Endothelial cell of umbilical vein (primary cell): ENCODE results near the gene SGO1. TPM values are rescaled to one million over a fixed set of nuclear protein-coding genes. Genes with fewer than 3 reads are reported as not detected.

Experiments
- BruUV-seq: library from RNA; stranded (reverse); fragments of 400-500 nt; replicated peaks from 2 replicates; lab custom pipeline; 2021; lab: Mats Ljungman, UMichigan
- CTCF ChIA-PET: fragments of 300-600, 350-600 bp; sonication (Branson Sonifier 250); formaldehyde crosslinking; loops from one replicate; lab custom pipeline; 2021; ENCODE audit warnings: antibody characterized with exemption, inconsistent platforms; lab: Charles Lee
- POLR2A ChIA-PET: fragments of 300-600, 350-600 bp; sonication (Branson Sonifier 250); formaldehyde crosslinking; loops from one replicate; lab custom pipeline; 2021; ENCODE audit warnings: antibody characterized with exemption, inconsistent platforms; lab: Charles Lee
- DNase-seq: peaks from one replicate; pipeline ENCODE4 v3.0.0-alpha.2; 2011; ENCODE audit warnings: low read depth, low spot score
- FAIRE-seq: peaks from 2 replicates; lab custom pipeline; 2011; peaks lifted over from hg19 to GRCh38; lab: Jason Lieb, UNC
- H2AFZ ChIP-seq: 2 replicates; pipeline ENCODE4 v1.6.0; 2012; ENCODE audit warnings: low read depth, low read length, control low read depth, inconsistent platforms
- H3K27ac ChIP-seq: 2 replicates; pipeline ENCODE4 v1.5.1; 2011; ENCODE audit warnings: low read depth, mild to moderate bottlenecking, control low read depth, low read length, moderate library complexity; ENCODE audit not compliant: insufficient read depth
- H3K27me3 ChIP-seq, 2 experiments: 2 replicates each; pipeline versions ENCODE4 v1.6.0 to v1.6.1; 2011; ENCODE audit warnings: low read length in 2 of 2, mixed read lengths in 1 of 2; ENCODE audit not compliant: control insufficient read depth in 2 of 2, insufficient read depth in 2 of 2
- H3K36me3 ChIP-seq, 2 experiments: 2 replicates in 1 of 2; 3 replicates in 1 of 2; pipeline ENCODE4 v1.5.1; 2011; ENCODE audit warnings: low read length in 2 of 2, mild to moderate bottlenecking in 1 of 2, moderate library complexity in 1 of 2; ENCODE audit not compliant: control insufficient read depth in 2 of 2, insufficient read depth in 2 of 2; ENCODE audit errors: extremely low read depth in 1 of 2
- H3K4me1 ChIP-seq: 3 replicates; pipeline ENCODE4 v1.5.1; 2011; ENCODE audit warnings: mild to moderate bottlenecking, low read length; ENCODE audit not compliant: control insufficient read depth, insufficient read depth; ENCODE audit errors: extremely low read depth
- H3K4me2 ChIP-seq: 2 replicates; pipeline ENCODE4 v1.6.1; 2011; ENCODE audit warnings: low read length, control low read depth, mixed read lengths; ENCODE audit not compliant: insufficient read depth
- H3K4me3 ChIP-seq, 3 experiments: fragments of 200-600 bp in 1 of 3; sonication (generic), shearing (Covaris generic) in 1 of 3; replicated peaks in 1 of 3; 2 replicates each; pipeline ENCODE4 v1.5.1; 2011 to 2016; ENCODE audit warnings: control low read depth in 3 of 3, low read length in 3 of 3, mild to moderate bottlenecking in 2 of 3, inconsistent platforms in 1 of 3, low read depth in 1 of 3, moderate library complexity in 1 of 3; ENCODE audit not compliant: insufficient read depth in 1 of 3
- H3K79me2 ChIP-seq: 2 replicates; pipeline ENCODE4 v1.6.0; 2012; ENCODE audit warnings: low read length, inconsistent platforms; ENCODE audit not compliant: control insufficient read depth, insufficient read depth
- H3K9ac ChIP-seq: replicated peaks from 2 replicates; pipeline ENCODE3; 2011; ENCODE audit warnings: low read length, control low read depth; ENCODE audit not compliant: insufficient read depth; ENCODE audit errors: extremely low read depth
- H3K9me1 ChIP-seq: replicated peaks from 3 replicates; pipeline ENCODE4 v1.6.0; 2011; ENCODE audit warnings: mild to moderate bottlenecking, low read length; ENCODE audit not compliant: control insufficient read depth, insufficient read depth; ENCODE audit errors: extremely low read depth
- H3K9me3 ChIP-seq: replicated peaks from 2 replicates; pipeline ENCODE4 v1.5.1; 2012; ENCODE audit warnings: low read length, inconsistent platforms; ENCODE audit not compliant: control insufficient read depth, insufficient read depth
- H4K20me1 ChIP-seq: replicated peaks from 2 replicates; pipeline ENCODE3; 2011; ENCODE audit warnings: mild to moderate bottlenecking, low read length; ENCODE audit not compliant: control insufficient read depth, insufficient read depth; ENCODE audit errors: extremely low read depth
- CTCF ChIP-seq, 2 donors: IDR thresholded peaks; 1 replicate in 1 of 2; 2 replicates in 1 of 2; pipeline ENCODE4 v1.5.1; 2011; ENCODE audit warnings: low read length in 2 of 2, mild to moderate bottlenecking in 2 of 2, moderate library complexity in 2 of 2, control low read depth in 1 of 2, inconsistent platforms in 1 of 2, low read depth in 1 of 2; ENCODE audit not compliant: insufficient read depth in 1 of 2; ENCODE audit errors: extremely low read depth in 1 of 2
- EZH2 ChIP-seq: IDR thresholded peaks from 2 replicates; pipeline ENCODE4 v1.6.1; 2012; ENCODE audit warnings: borderline replicate concordance, low read depth, mild to moderate bottlenecking, moderate library complexity, low read length, inconsistent platforms; ENCODE audit not compliant: severe bottlenecking
- FOS ChIP-seq: IDR thresholded peaks from 2 replicates; pipeline ENCODE4 v1.6.1; 2011; ENCODE audit warnings: mild to moderate bottlenecking, low read length, moderate library complexity, borderline replicate concordance; ENCODE audit not compliant: insufficient read depth
- GATA2 ChIP-seq: IDR thresholded peaks from 2 replicates; pipeline ENCODE4 v1.7.0; 2011; ENCODE audit warnings: low read depth, mild to moderate bottlenecking, moderate library complexity, mixed read lengths, low read length; ENCODE audit not compliant: insufficient read length, insufficient read depth
- JUN ChIP-seq: IDR thresholded peaks from 2 replicates; pipeline ENCODE4 v1.6.1; 2011; ENCODE audit warnings: borderline replicate concordance, low read depth; ENCODE audit not compliant: insufficient read length, insufficient read depth
- MAX ChIP-seq: IDR thresholded peaks from 2 replicates; pipeline ENCODE4 v1.6.1; 2011; ENCODE audit not compliant: insufficient read depth, insufficient read length
- MYC ChIP-seq: IDR thresholded peaks from one replicate; pipeline ENCODE4 v1.6.1; 2011; ENCODE audit warnings: mild to moderate bottlenecking, low read depth, low read length
- POLR2A ChIP-seq: IDR thresholded peaks from 2 replicates; pipeline ENCODE4 v1.6.1; 2012; ENCODE audit warnings: low read depth, mild to moderate bottlenecking, control low read depth, low read length
- POLR2AphosphoS5 ChIP-seq: IDR thresholded peaks from 2 replicates; pipeline ENCODE4 v1.6.1; 2012; ENCODE audit warnings: low read depth, mild to moderate bottlenecking, control low read depth, low read length, moderate library complexity; ENCODE audit not compliant: insufficient read depth
- dilution Hi-C: fragments of 300-500 bp; cut with MboI; formaldehyde crosslinking; loops from one replicate; pipeline ENCODE4 v1.15.0; 2019; ENCODE audit warnings: low sequenced_read_pairs; ENCODE audit not compliant: extremely low pct_ligation_motif_present
- intact Hi-C: fragments of 100-400 bp; cut with micrococcal nuclease; formaldehyde crosslinking; loops from one replicate; pipeline ENCODE4 v1.10.0; 2022
- polyA plus RNA-seq, 4 experiments: library from polyadenylated mRNA; depleted of rRNA in 3 of 4; stranded (reverse) in 3 of 4; unstranded in 1 of 4; fragments of >200 nt; gene quantifications; 2 replicates each; pipeline versions ENCODE4 v1.2.1 to v1.2.3, GENCODE V29; 2011 to 2012; ENCODE audit warnings: missing spikeins in 1 of 4
- total RNA-seq: library from RNA; stranded (reverse); gene quantifications from 2 replicates; pipeline ENCODE4 v1.2.3, GENCODE V29; 2021

The SGO1 gene
- total and polyA plus RNA-seq, 2 donors (not counting 3 experiments of a cell fraction or from before 2014, with no cell fraction given), result 2.0 to 21.7 TPM

- intact Hi-C loops, result no loop called here
- ChIA-PET POLR2A (no interaction called here), CTCF (interaction anchor here (1.7 kb wide), 1 partner anchor 14 kb away, joined by 3 read pairs; no protein-coding TSS in a partner anchor)
- H3K9me3 ChIP-seq, result no peaks in the 10 kb centered on the region
- BruUV-seq, result no TSS peak
- H3K4me1 ChIP-seq, result no peaks in the 10 kb centered on the region
- H3K27me3 ChIP-seq, result no peaks in the 10 kb centered on the region
- TF ChIP-seq POLR2A (no peak), MAX (no peak), JUN (no peak), EZH2 (no peak), CTCF (IDR thresholded peaks at IDR 0.05; ENCODE audit: extremely low read depth in 1 of 2, insufficient read depth in 1 of 2, low read depth in 1 of 2, low read length in 2 of 2) (no peak), FOS (no peak), MYC (no peak), POLR2AphosphoS5 (no peak), GATA2 (no peak)
- DNase-seq, result no peak
- no peaks in the 10 kb centered on the region for H3K79me2 ChIP-seq
- no peaks in the 10 kb centered on the region for H3K36me3 ChIP-seq
- H3K9ac ChIP-seq, result no peak overlapping the region
- no peak overlapping the region for H3K4me2 ChIP-seq
- dilution Hi-C loops, result no loop called here
- no peak overlapping the region for H2AFZ ChIP-seq
- no peaks in the 10 kb centered on the region for H4K20me1 ChIP-seq
- H3K27ac ChIP-seq, result no peak overlapping the region
- H3K9me1 ChIP-seq, result no peaks in the 10 kb centered on the region
- no peak for FAIRE-seq
- H3K4me3 ChIP-seq, result no peak overlapping the region
Measured at GRCh38 chr3:20235796-20236195, 49.8 kb upstream of the SGO1 start.
